Lower leg skin (tissue), 3 donors: ENCODE measurements around the gene CAMK2D.

Experiments used
- POLR2A ChIP-seq, 2 donors: fragments of 450-650 bp; IDR thresholded peaks; one replicate each; pipeline ENCODE4 v1.6.1; 2016 to 2017; ENCODE audit warnings: antibody characterized with exemption in 2 of 2, mild to moderate bottlenecking in 1 of 2, moderate library complexity in 1 of 2
- TF ChIP-seq, protein P1 (sequence below), 3 donors: fragments of 450-650 bp; IDR thresholded peaks; one replicate each; pipeline ENCODE4 v1.5.1; 2016; ENCODE audit warnings: antibody characterized with exemption in 3 of 3, mild to moderate bottlenecking in 3 of 3, moderate library complexity in 2 of 3

DNA sequence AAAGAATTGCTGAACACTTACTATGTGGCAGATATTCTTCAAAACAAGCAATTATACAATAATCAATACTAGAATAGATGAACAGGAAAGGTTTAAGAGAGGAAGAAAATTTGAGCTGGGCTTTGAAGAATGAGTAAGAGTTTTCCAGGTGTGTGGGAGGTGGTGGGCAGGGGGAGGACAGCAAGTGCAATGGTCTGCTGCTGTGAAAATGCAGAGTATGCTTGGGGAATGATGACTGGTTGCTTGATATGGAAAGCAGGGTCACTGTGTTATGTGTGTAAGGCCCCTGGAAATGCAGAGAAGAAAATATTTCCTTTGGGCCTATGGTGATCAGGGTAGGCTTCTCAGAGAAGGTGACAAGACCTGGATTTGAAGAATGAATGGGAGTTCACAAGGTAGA is 300.3 kb downstream of the CAMK2D start:
- TF ChIP-seq, protein P1, sequence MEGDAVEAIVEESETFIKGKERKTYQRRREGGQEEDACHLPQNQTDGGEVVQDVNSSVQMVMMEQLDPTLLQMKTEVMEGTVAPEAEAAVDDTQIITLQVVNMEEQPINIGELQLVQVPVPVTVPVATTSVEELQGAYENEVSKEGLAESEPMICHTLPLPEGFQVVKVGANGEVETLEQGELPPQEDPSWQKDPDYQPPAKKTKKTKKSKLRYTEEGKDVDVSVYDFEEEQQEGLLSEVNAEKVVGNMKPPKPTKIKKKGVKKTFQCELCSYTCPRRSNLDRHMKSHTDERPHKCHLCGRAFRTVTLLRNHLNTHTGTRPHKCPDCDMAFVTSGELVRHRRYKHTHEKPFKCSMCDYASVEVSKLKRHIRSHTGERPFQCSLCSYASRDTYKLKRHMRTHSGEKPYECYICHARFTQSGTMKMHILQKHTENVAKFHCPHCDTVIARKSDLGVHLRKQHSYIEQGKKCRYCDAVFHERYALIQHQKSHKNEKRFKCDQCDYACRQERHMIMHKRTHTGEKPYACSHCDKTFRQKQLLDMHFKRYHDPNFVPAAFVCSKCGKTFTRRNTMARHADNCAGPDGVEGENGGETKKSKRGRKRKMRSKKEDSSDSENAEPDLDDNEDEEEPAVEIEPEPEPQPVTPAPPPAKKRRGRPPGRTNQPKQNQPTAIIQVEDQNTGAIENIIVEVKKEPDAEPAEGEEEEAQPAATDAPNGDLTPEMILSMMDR (IDR thresholded peaks at IDR 0.05): no peak
- no peak for TF ChIP-seq POLR2A (IDR thresholded peaks at IDR 0.05)
